ENCODE data around the gene RASL11B.

RASL11B gene

GRCh38 chr4:52865300-52865699, 3.2 kb downstream of the RASL11B start:
- no peak overlapping the region for H3K4me3 ChIP-seq (ENCODE audit: low read depth, low read length)
- TF ChIP-seq CTCF (IDR thresholded peaks at IDR 0.05; ENCODE audit: borderline replicate concordance, insufficient read depth, low read depth, low read length): no peak

- TF ChIP-seq CTCF (IDR thresholded peaks at IDR 0.05; ENCODE audit: borderline replicate concordance, insufficient read depth, low read depth, low read length): no peak
- no peak overlapping the region for H3K4me3 ChIP-seq (ENCODE audit: low read depth, low read length)
Observed at GRCh38 chr4:52866734-52867133, 4.6 kb downstream of the RASL11B start.

- TF ChIP-seq CTCF (IDR thresholded peaks at IDR 0.05; ENCODE audit: borderline replicate concordance, insufficient read depth, low read depth, low read length): no peak
- no peak overlapping the region for H3K4me3 ChIP-seq (ENCODE audit: low read depth, low read length)
Observed at GRCh38 chr4:52867163-52867562, 5.0 kb downstream of the RASL11B start.

- no peak for TF ChIP-seq CTCF (IDR thresholded peaks at IDR 0.05; ENCODE audit: borderline replicate concordance, insufficient read depth, low read depth, low read length)
- no peak overlapping the region for H3K4me3 ChIP-seq (ENCODE audit: low read depth, low read length)
Observed at GRCh38 chr4:52868133-52868532, 6.0 kb downstream of the RASL11B start.

GRCh38 chr4:52869196-52869595, 7.1 kb downstream of the RASL11B start:
- H3K4me3 ChIP-seq (ENCODE audit: low read depth, low read length): no peak overlapping the region
- TF ChIP-seq CTCF (IDR thresholded peaks at IDR 0.05; ENCODE audit: borderline replicate concordance, insufficient read depth, low read depth, low read length): no peak

DNA sequence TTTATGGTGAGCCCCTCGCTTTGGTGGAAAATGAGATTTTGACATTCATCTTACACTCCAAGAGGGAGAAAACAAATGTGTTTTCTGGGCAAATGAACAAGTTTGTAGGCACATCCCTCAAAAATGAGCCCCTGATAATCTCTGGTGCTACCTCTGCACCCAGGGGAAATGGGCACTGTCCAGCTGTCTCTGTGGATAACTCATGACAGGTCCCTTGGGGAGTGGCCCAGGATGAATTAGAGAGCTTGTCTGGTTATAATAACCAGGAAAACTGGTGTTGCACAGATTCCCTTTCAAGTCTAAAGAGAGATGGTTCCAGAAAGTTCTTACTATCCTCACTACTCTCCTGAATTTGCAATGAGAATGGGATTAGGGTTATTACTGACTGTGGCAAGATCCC, 7.5 kb downstream of the RASL11B start:
- TF ChIP-seq CTCF (IDR thresholded peaks at IDR 0.05; ENCODE audit: borderline replicate concordance, insufficient read depth, low read depth, low read length): no peak
- no peak overlapping the region for H3K4me3 ChIP-seq (ENCODE audit: low read depth, low read length)

DNA sequence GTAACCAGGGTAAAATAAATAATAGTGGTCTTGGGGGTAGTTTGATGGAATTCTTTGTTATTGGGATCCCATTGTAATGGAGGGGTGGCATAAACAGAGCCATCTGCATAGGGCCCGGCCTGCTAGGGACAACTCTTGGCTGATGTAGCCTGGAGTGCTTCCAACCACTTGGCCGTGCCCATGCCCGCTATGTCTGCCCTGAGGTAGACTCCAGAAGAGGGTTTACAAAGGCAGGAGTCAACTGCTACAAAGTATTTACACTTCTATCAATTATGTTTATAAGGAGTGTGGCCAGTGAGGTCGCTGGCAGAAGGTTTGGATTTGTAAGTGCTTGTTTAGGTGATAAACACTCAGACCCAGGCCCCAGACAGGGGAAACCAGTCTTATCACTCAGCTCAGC, 8.1 kb downstream of the RASL11B start:
- no peak overlapping the region for H3K4me3 ChIP-seq (ENCODE audit: low read depth, low read length)
- TF ChIP-seq CTCF (IDR thresholded peaks at IDR 0.05; ENCODE audit: borderline replicate concordance, insufficient read depth, low read depth, low read length): no peak

Measured in GM12875 (cell line).